GM19351 (cell line): ENCODE measurements around the gene PARVA.

ENCODE experiments used
- ATAC-seq: cut with Tn5 transposase; IDR thresholded peaks from one replicate; pipeline ENCODE4 v1.9.1; 2021; ENCODE audit warnings: mild to moderate bottlenecking, moderate library complexity; ENCODE audit not compliant: unreplicated experiment

Gene PARVA

GRCh38 chr11:12524865-12525264 lies 147.5 kb downstream of the PARVA start:
- ATAC-seq, result no peak

- ATAC-seq, result no peak
Observed at GRCh38 chr11:12525466-12526055, 148.2 kb downstream of the PARVA start.

- ATAC-seq, result no peak
Observed at GRCh38 chr11:12526789-12527188, 149.4 kb downstream of the PARVA start.

GRCh38 chr11:12528487-12528886 lies 151.1 kb downstream of the PARVA start:
- ATAC-seq, result no peak

- no peak for ATAC-seq
Observed at GRCh38 chr11:12529041-12529440, 151.7 kb downstream of the PARVA start.

GRCh38 chr11:12529793-12530192 lies 152.4 kb downstream of the PARVA start:
- no peak for ATAC-seq

GRCh38 chr11:12531020-12531419 lies 153.6 kb downstream of the PARVA start:
- ATAC-seq, result no peak

- ATAC-seq, result no peak
Observed at GRCh38 chr11:12531681-12532080, 154.3 kb downstream of the PARVA start.

- no peak for ATAC-seq
Observed at GRCh38 chr11:12532580-12532979, 155.2 kb downstream of the PARVA start.

- ATAC-seq, result no peak
Observed at GRCh38 chr11:12534549-12534948, 157.2 kb downstream of the PARVA start.

GRCh38 chr11:12535321-12535720 lies 157.9 kb downstream of the PARVA start:
- no peak for ATAC-seq

GRCh38 chr11:12536566-12536965 lies 159.2 kb downstream of the PARVA start:
- no peak for ATAC-seq

- no peak for ATAC-seq
Observed at GRCh38 chr11:12537778-12538401, 160.5 kb downstream of the PARVA start.

- ATAC-seq, result no peak
Observed at GRCh38 chr11:12538889-12539421, 161.6 kb downstream of the PARVA start.

- no peak for ATAC-seq
Observed at GRCh38 chr11:12539572-12539971, 162.2 kb downstream of the PARVA start.

- no peak for ATAC-seq
Observed at GRCh38 chr11:12540075-12540680, 162.8 kb downstream of the PARVA start.

GRCh38 chr11:12540913-12541582 lies 163.7 kb downstream of the PARVA start:
- ATAC-seq, result no peak

- ATAC-seq, result no peak
Observed at GRCh38 chr11:12541583-12542151, 164.3 kb downstream of the PARVA start.

GRCh38 chr11:12542186-12542935 lies 165.0 kb downstream of the PARVA start:
- no peak for ATAC-seq

GRCh38 chr11:12543596-12544415 lies 166.4 kb downstream of the PARVA start:
- ATAC-seq, result no peak
